Keratinocyte (primary cell): Measurements from ENCODE around the gene ANKS1B.

ENCODE experiments used
- CTCF ChIP-seq, 3 experiments: IDR thresholded peaks in 1 of 3; conservative IDR thresholded peaks in 1 of 3; optimal IDR thresholded peaks in 1 of 3; 2 replicates in 2 of 3; 3 replicates in 1 of 3; pipeline versions ENCODE3 to v1.5.1; 2011; ENCODE audit warnings: low read length in 3 of 3, mild to moderate bottlenecking in 3 of 3, moderate library complexity in 2 of 3, control low read depth in 1 of 3, inconsistent platforms in 1 of 3; ENCODE audit not compliant: insufficient read depth in 2 of 3; ENCODE audit errors: extremely low read depth in 1 of 3
- EZH2 ChIP-seq: IDR thresholded peaks from one replicate; pipeline ENCODE4 v1.6.1; 2012; ENCODE audit warnings: inconsistent platforms, mild to moderate bottlenecking, low read length, moderate library complexity

GRCh38 chr12:99111600-99111999 is 873.1 kb downstream of the ANKS1B start:
- TF ChIP-seq CTCF (optimal IDR thresholded peaks at IDR 0.05 in 1 of 3, IDR thresholded peaks at IDR 0.05 in 1 of 3, conservative IDR thresholded peaks at IDR 0.05 in 1 of 3; ENCODE audit: extremely low read depth in 1 of 3, insufficient read depth in 2 of 3, low read length in 3 of 3) (no peak), EZH2 (no peak)
